HCT116 (cell line): ENCODE data around the gene TIMP3. TPM values are rescaled to one million over a fixed set of nuclear protein-coding genes. Genes with fewer than 3 reads are reported as not detected.
"Not testable (repeated sequence)": the region's sequence is repeated elsewhere in the genome, so short reads cannot be mapped to it uniquely, and the experiment has no call there.

Experiments
- ATAC-seq: fragments of 200-7000 bp; cut with Tn5 transposase; 2 replicates; pipeline ENCODE4 v1.9.1; 2020; ENCODE audit warnings: mild to moderate bottlenecking, moderate library complexity
- BruUV-seq: library from RNA; stranded (reverse); fragments of 400-500 nt; replicated peaks from 2 replicates; lab custom pipeline; 2021; lab: Mats Ljungman, UMichigan
- CTCF ChIA-PET: fragments of 300-600 bp; sonication (Branson Sonifier 250); formaldehyde crosslinking; loops from one replicate; lab custom pipeline; 2021; ENCODE audit warnings: antibody characterized with exemption; lab: Charles Lee
- POLR2A ChIA-PET: fragments of 300-600, 350-600 bp; sonication (Branson Sonifier 250); formaldehyde crosslinking; loops from one replicate; lab custom pipeline; 2021; ENCODE audit warnings: antibody characterized with exemption; lab: Charles Lee
- RAD21 ChIA-PET, 2 experiments: fragments of 300-600 bp; sonication (Branson Sonifier 250); formaldehyde crosslinking; loops; one replicate each; lab custom pipeline; 2023; ENCODE audit warnings: low total read pairs in 2 of 2; ENCODE audit not compliant: uncharacterized antibody in 2 of 2, unreplicated experiment in 2 of 2, low non-redundant PET in 1 of 2; lab: Charles Lee
- DNase-seq: peaks from one replicate; pipeline ENCODE4 v3.0.0-alpha.2; 2010; ENCODE audit warnings: low read depth, low spot score
- H2AFZ ChIP-seq: fragments of 200-600 bp; shearing (Covaris generic), sonication (generic); 2 replicates; pipeline ENCODE4 v1.6.1; 2017; ENCODE audit warnings: low read depth, mixed run types, mixed read lengths, antibody characterized with exemption, low read length; ENCODE audit not compliant: poor library complexity, severe bottlenecking
- H3K27ac ChIP-seq: 2 replicates; pipeline ENCODE4 v1.5.1; 2012; ENCODE audit warnings: low read depth, low read length
- H3K27me3 ChIP-seq: fragments of 200-600 bp; sonication (generic); 2 replicates; pipeline ENCODE4 v1.6.1; 2016; ENCODE audit warnings: mixed run types, low read length, mixed read lengths; ENCODE audit not compliant: insufficient read depth
- H3K36me3 ChIP-seq, 2 experiments: fragments of 200-500 bp in 1 of 2; fragments of 200-600 bp in 1 of 2; sonication (Bioruptor generic) in 1 of 2; sonication (generic) in 1 of 2; 2 replicates each; pipeline versions ENCODE4 v1.5.1 to v1.6.1; 2014 to 2016; ENCODE audit warnings: low read length in 2 of 2, inconsistent platforms in 1 of 2, mixed read lengths in 1 of 2, mixed run types in 1 of 2; ENCODE audit not compliant: insufficient read depth in 2 of 2, control insufficient read depth in 1 of 2
- H3K4me1 ChIP-seq, 2 experiments: fragments of 200-600 bp in 1 of 2; sonication (generic) in 1 of 2; 2 replicates each; pipeline versions ENCODE4 v1.5.1 to v1.6.1; 2012 to 2017; ENCODE audit warnings: low read length in 2 of 2, inconsistent platforms in 1 of 2, mild to moderate bottlenecking in 1 of 2, mixed read lengths in 1 of 2, mixed run types in 1 of 2, moderate library complexity in 1 of 2; ENCODE audit not compliant: insufficient read depth in 2 of 2, control insufficient read depth in 1 of 2
- H3K4me2 ChIP-seq: fragments of 200-600 bp; sonication (generic); 2 replicates; pipeline ENCODE4 v1.6.1; 2017; ENCODE audit warnings: mixed run types, low read length, mixed read lengths
- H3K4me3 ChIP-seq, 2 experiments: fragments of 200-600 bp in 1 of 2; sonication (generic) in 1 of 2; replicated peaks in 1 of 2; 2 replicates each; pipeline ENCODE4 v1.5.1; 2011 to 2016; ENCODE audit warnings: low read length in 2 of 2, control low read depth in 1 of 2, low read depth in 1 of 2, mild to moderate bottlenecking in 1 of 2, mixed read lengths in 1 of 2, mixed run types in 1 of 2
- H3K79me2 ChIP-seq: fragments of 200-600 bp; sonication (generic); 2 replicates; pipeline ENCODE4 v1.6.1; 2017; ENCODE audit warnings: mild to moderate bottlenecking, mixed run types, low read length, moderate library complexity, mixed read lengths; ENCODE audit not compliant: insufficient read depth
- H3K9ac ChIP-seq: fragments of 200-600 bp; sonication (generic); 2 replicates; pipeline ENCODE4 v1.6.1; 2016; ENCODE audit warnings: low read length, mixed read lengths
- H3K9me2 ChIP-seq: fragments of 200-600 bp; sonication (generic), shearing (Covaris generic); 2 replicates; pipeline ENCODE4 v1.6.1; 2017; ENCODE audit warnings: mixed run types, mild to moderate bottlenecking, moderate library complexity; ENCODE audit not compliant: insufficient read depth
- H3K9me3 ChIP-seq, 2 experiments: fragments of 200-500 bp in 1 of 2; fragments of 200-600 bp in 1 of 2; sonication (Bioruptor generic) in 1 of 2; sonication (generic) in 1 of 2; 2 replicates each; pipeline ENCODE4 v1.6.1; 2014 to 2017; ENCODE audit warnings: low read length in 2 of 2, mixed read lengths in 2 of 2, inconsistent platforms in 1 of 2, low read depth in 1 of 2, mild to moderate bottlenecking in 1 of 2, mixed run types in 1 of 2, moderate library complexity in 1 of 2; ENCODE audit not compliant: control insufficient read depth in 1 of 2, insufficient read depth in 1 of 2
- H4K20me1 ChIP-seq: fragments of 200-600 bp; sonication (generic), shearing (Covaris generic); 2 replicates; pipeline ENCODE4 v1.6.1; 2017; ENCODE audit warnings: mixed run types, mild to moderate bottlenecking, moderate library complexity; ENCODE audit not compliant: insufficient read depth
- CBX3 ChIP-seq: IDR thresholded peaks from 2 replicates; pipeline ENCODE4 v1.6.1; 2012; ENCODE audit warnings: low read depth
- CEBPB ChIP-seq: IDR thresholded peaks from 2 replicates; pipeline ENCODE4 v1.6.1; 2012; ENCODE audit warnings: low read depth
- FOSL1 ChIP-seq: IDR thresholded peaks from 2 replicates; pipeline ENCODE4 v1.6.1; 2012; ENCODE audit warnings: low read depth
- JUND ChIP-seq: IDR thresholded peaks from 2 replicates; pipeline ENCODE4 v1.6.1; 2012
- MAX ChIP-seq: IDR thresholded peaks from 2 replicates; pipeline ENCODE4 v1.6.1; 2012
- TCF7L2 ChIP-seq: IDR thresholded peaks from 2 replicates; pipeline ENCODE4 v1.7.0; 2011; ENCODE audit warnings: borderline replicate concordance, inconsistent platforms; ENCODE audit not compliant: insufficient read depth, insufficient read length; ENCODE audit errors: extremely low read depth
- intact Hi-C: fragments of 100-400 bp; cut with micrococcal nuclease; formaldehyde crosslinking; loops from 2 replicates; pipeline ENCODE4 v1.10.0; 2022
- total RNA-seq: library from RNA; stranded (reverse); gene quantifications from one replicate; pipeline ENCODE4 v1.2.1, GENCODE V29; 2021; ENCODE audit not compliant: unreplicated experiment
- TF ChIP-seq, protein P1 (sequence below): IDR thresholded peaks from 2 replicates; pipeline ENCODE4 v1.6.1; 2012
- TF ChIP-seq, protein P2 (sequence below): IDR thresholded peaks from 2 replicates; pipeline ENCODE4 v1.6.1; 2011; ENCODE audit warnings: mild to moderate bottlenecking, low read length, moderate library complexity; ENCODE audit not compliant: insufficient replicate concordance; ENCODE audit errors: extremely low read depth

The TIMP3 gene
- total RNA-seq, 1 experiment from 2014 or later: 2.2 TPM

- H3K9ac ChIP-seq, intact Hi-C loops, BruUV-seq, DNase-seq, ATAC-seq, H3K79me2 ChIP-seq, POLR2A ChIA-PET, H3K9me3 ChIP-seq, H3K4me2 ChIP-seq, RAD21 ChIA-PET, H3K9me2 ChIP-seq, H3K4me3 ChIP-seq, H4K20me1 ChIP-seq, H3K36me3 ChIP-seq, H3K27ac ChIP-seq, CTCF ChIA-PET, H3K27me3 ChIP-seq, H2AFZ ChIP-seq: not testable (repeated sequence)
- peaks cover 0 to 10% of the 10 kb centered on the region in 2 experiments; a peak in 1 of 4 replicates for H3K4me1 ChIP-seq
These were observed 44.3 kb upstream of the TIMP3 start for GRCh38 chr22:32757086-32757762.

- Histone ChIP-seq H3K9me2 (no peaks in the 10 kb centered on the region), H3K36me3 (no peaks in the 10 kb centered on the region), H3K27ac (no peak overlapping the region), H3K27me3 (no peaks in the 10 kb centered on the region), H3K4me3 (no peak overlapping the region), H3K9me3 (no peaks in the 10 kb centered on the region), H3K79me2 (no peaks in the 10 kb centered on the region), H2AFZ (no peak overlapping the region), H3K4me2 (no peak overlapping the region), H4K20me1 (no peaks in the 10 kb centered on the region), H3K9ac (no peak overlapping the region), H3K4me1 (peaks cover 0 to 10% of the 10 kb centered on the region in 2 experiments; a peak in 1 of 4 replicates)
- DNase-seq (no peak), ATAC-seq (no peak)
- ChIA-PET RAD21 (no interaction called here), POLR2A (no interaction called here), CTCF (no interaction called here)
- no TSS peak for BruUV-seq
- TF ChIP-seq CBX3: no peak
- no peak for TF ChIP-seq TCF7L2
- no peak for TF ChIP-seq MAX
- TF ChIP-seq, protein P1, sequence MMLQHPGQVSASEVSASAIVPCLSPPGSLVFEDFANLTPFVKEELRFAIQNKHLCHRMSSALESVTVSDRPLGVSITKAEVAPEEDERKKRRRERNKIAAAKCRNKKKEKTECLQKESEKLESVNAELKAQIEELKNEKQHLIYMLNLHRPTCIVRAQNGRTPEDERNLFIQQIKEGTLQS: no peak
- no peak for TF ChIP-seq CEBPB
- no peak for TF ChIP-seq FOSL1
- TF ChIP-seq JUND: no peak
- TF ChIP-seq, protein P2, sequence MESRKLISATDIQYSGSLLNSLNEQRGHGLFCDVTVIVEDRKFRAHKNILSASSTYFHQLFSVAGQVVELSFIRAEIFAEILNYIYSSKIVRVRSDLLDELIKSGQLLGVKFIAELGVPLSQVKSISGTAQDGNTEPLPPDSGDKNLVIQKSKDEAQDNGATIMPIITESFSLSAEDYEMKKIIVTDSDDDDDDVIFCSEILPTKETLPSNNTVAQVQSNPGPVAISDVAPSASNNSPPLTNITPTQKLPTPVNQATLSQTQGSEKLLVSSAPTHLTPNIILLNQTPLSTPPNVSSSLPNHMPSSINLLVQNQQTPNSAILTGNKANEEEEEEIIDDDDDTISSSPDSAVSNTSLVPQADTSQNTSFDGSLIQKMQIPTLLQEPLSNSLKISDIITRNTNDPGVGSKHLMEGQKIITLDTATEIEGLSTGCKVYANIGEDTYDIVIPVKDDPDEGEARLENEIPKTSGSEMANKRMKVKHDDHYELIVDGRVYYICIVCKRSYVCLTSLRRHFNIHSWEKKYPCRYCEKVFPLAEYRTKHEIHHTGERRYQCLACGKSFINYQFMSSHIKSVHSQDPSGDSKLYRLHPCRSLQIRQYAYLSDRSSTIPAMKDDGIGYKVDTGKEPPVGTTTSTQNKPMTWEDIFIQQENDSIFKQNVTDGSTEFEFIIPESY: no peak
- intact Hi-C loops: no loop called here
These were observed 42.6 kb upstream of the TIMP3 start for GRCh38 chr22:32758866-32759385.
